Measurements from ENCODE around the gene UBE3A. TPM values are rescaled to one million over a fixed set of nuclear protein-coding genes. Genes with fewer than 3 reads are reported as not detected.

UBE3A gene
- total and polyA plus RNA-seq, 9 of the 15 experiments (the other 6 are each of a cell fraction or from before 2014, with no cell fraction given): 29.3 to 103 (median 60.2) TPM

- H3K36me3 ChIP-seq (ENCODE audit: control insufficient read depth, insufficient read depth, low read length): peaks cover 11% of the 10 kb centered on the region; the same call in 2 of the 3 replicates
- no peak overlapping the region for H3K4me2 ChIP-seq (ENCODE audit: insufficient read depth, low read length)
- in situ Hi-C loops (cut with MboI) (no loop called here), intact Hi-C loops (cut with micrococcal nuclease) (no loop called here)
- 69% methylated on average over 2 of the region's 2 CpGs for WGBS (ENCODE audit: insufficient coverage, low coverage, missing lambda C conversion rate)
- no peak overlapping the region for H2AFZ ChIP-seq (ENCODE audit: low read depth, low read length)
- no peak overlapping the region for H3K27ac ChIP-seq (ENCODE audit: extremely low read depth, low read depth, low read length)
- no peaks in the 10 kb centered on the region for H3K79me2 ChIP-seq (ENCODE audit: control insufficient read depth, insufficient read depth, low read length)
- H3K9me3 ChIP-seq (replicated peaks; ENCODE audit: control insufficient read depth, insufficient read depth, low read depth, low read length): no peaks in the 10 kb centered on the region
- no peak overlapping the region for H3K4me3 ChIP-seq
- no peaks in the 10 kb centered on the region for H3K4me1 ChIP-seq (replicated peaks in 1 of 2; ENCODE audit: control insufficient read depth in 2 of 2, insufficient read depth in 2 of 2, low read length in 2 of 2)
- no peaks in the 10 kb centered on the region for H3K27me3 ChIP-seq (ENCODE audit: control insufficient read depth in 2 of 2, insufficient read depth in 2 of 2, low read length in 2 of 2)
- no peaks in the 10 kb centered on the region for H3K9me1 ChIP-seq (ENCODE audit: control insufficient read depth, insufficient read depth, low read length)
- H4K20me1 ChIP-seq (replicated peaks; ENCODE audit: control insufficient read depth, insufficient read depth, low read length): no peaks in the 10 kb centered on the region
- DNase-seq (ENCODE audit: extremely low read depth in 1 of 4, low spot score in 3 of 4) (no peak), ATAC-seq (peak; percentile 11; the same call in 2 of the 3 replicates), FAIRE-seq (no peak)
- TF ChIP-seq THRA (IDR thresholded peaks at IDR 0.05): no peak
- TF ChIP-seq ZNF174 (CRISPR knock-in tag; IDR thresholded peaks at IDR 0.05): no peak
- no peak for TF ChIP-seq SP2 (IDR thresholded peaks at IDR 0.05; ENCODE audit: extremely low read depth, low read depth, low read length, poor library complexity, severe bottlenecking)
- TF ChIP-seq ETS2 (tag; IDR thresholded peaks at IDR 0.05; ENCODE audit: borderline replicate concordance, poor library complexity, severe bottlenecking): no peak
- TF ChIP-seq RBM22 (IDR thresholded peaks at IDR 0.05; ENCODE audit: low read depth, low read length, poor library complexity, severe bottlenecking): no peak
- TF ChIP-seq RBFOX2 (IDR thresholded peaks at IDR 0.05; ENCODE audit: low read depth, low read length): no peak
- TF ChIP-seq ARID3B (CRISPR knock-in tag; IDR thresholded peaks at IDR 0.05; ENCODE audit: borderline replicate concordance): no peak
- TF ChIP-seq CXXC5 (CRISPR knock-in tag; IDR thresholded peaks at IDR 0.05): no peak
- TF ChIP-seq ZNF449 (CRISPR knock-in tag; IDR thresholded peaks at IDR 0.05): no peak
- no peak for TF ChIP-seq POU5F1 (IDR thresholded peaks at IDR 0.05; ENCODE audit: borderline replicate concordance, low read depth, low read length, partially characterized antibody)
- no peak for TF ChIP-seq STAT6 (CRISPR knock-in tag; IDR thresholded peaks at IDR 0.05)
- no peak for TF ChIP-seq ID3 (CRISPR knock-in tag; IDR thresholded peaks at IDR 0.05)
- no peak for TF ChIP-seq ID3 (tag; IDR thresholded peaks at IDR 0.05)
- CTCF ChIA-PET (ENCODE audit: low intra/inter-chr PET ratio): no interaction called here
- POLR2A ChIA-PET: interaction anchor here (1.2 kb wide), 1 partner anchor 26 kb away, joined by 4 read pairs; no protein-coding TSS in a partner anchor
- no peak overlapping the region for H3K9ac ChIP-seq (ENCODE audit: insufficient read depth in 1 of 2, low read depth in 2 of 2, low read length in 2 of 2)
- no TSS peak for BruUV-seq (replicated peaks)
These were observed 106.5 kb downstream of the UBE3A start for GRCh38 chr15:25332306-25332705.
